Endothelial cell (in vitro differentiated cells): ENCODE results near the gene VSTM1. TPM values are rescaled to one million over a fixed set of nuclear protein-coding genes. Genes with fewer than 3 reads are reported as not detected.
"Not testable (repeated sequence)": the region's sequence is repeated elsewhere in the genome, so short reads cannot be mapped to it uniquely, and the experiment has no call there.

ENCODE experiments used
- DNase-seq: peaks from one replicate; pipeline ENCODE4 v3.0.0; 2021; ENCODE audit warnings: low spot score
- H3K27ac Mint-ChIP-seq: one replicate; pipeline ENCODE4 v1.8.0; 2021; ENCODE audit warnings: mixed read lengths, inconsistent platforms; ENCODE audit not compliant: unreplicated experiment
- H3K27me3 Mint-ChIP-seq: one replicate; pipeline ENCODE4 v1.8.0; 2021; ENCODE audit warnings: mild to moderate bottlenecking, moderate library complexity, mixed read lengths, inconsistent platforms; ENCODE audit not compliant: unreplicated experiment
- H3K36me3 Mint-ChIP-seq: one replicate; pipeline ENCODE4 v1.8.0; 2021; ENCODE audit warnings: mild to moderate bottlenecking, low read depth, mixed read lengths, inconsistent platforms; ENCODE audit not compliant: unreplicated experiment
- H3K4me1 Mint-ChIP-seq: one replicate; pipeline ENCODE4 v1.8.0; 2021; ENCODE audit warnings: mild to moderate bottlenecking, mixed read lengths, inconsistent platforms; ENCODE audit not compliant: unreplicated experiment
- H3K4me3 Mint-ChIP-seq: one replicate; pipeline ENCODE4 v1.8.0; 2021; ENCODE audit warnings: mild to moderate bottlenecking, mixed read lengths, inconsistent platforms; ENCODE audit not compliant: unreplicated experiment
- H3K9me3 Mint-ChIP-seq: one replicate; pipeline ENCODE4 v1.8.0; 2021; ENCODE audit warnings: mixed read lengths, inconsistent platforms; ENCODE audit not compliant: unreplicated experiment
- CTCF ChIP-seq: fragments of 200-600 bp; sonication (generic); IDR thresholded peaks from one replicate; pipeline ENCODE4 v1.5.0; 2021; ENCODE audit warnings: antibody characterized with exemption; ENCODE audit not compliant: unreplicated experiment
- total RNA-seq: library from RNA; stranded (reverse); fragmentation: NEBNext Ultra II Directional; extraction: Animal tissue kit (Norgen Biotek cat#: 25700); gene quantifications from one replicate; pipeline ENCODE4 v1.2.1, GENCODE V29; 2021; ENCODE audit not compliant: unreplicated experiment

VSTM1 gene
- total RNA-seq, 1 donor from 2014 or later: 2.2 TPM

- no peaks in the 10 kb centered on the region for H3K9me3 Mint-ChIP-seq
- no peak for DNase-seq
- H3K27ac Mint-ChIP-seq: no peak overlapping the region
- H3K36me3 Mint-ChIP-seq: no peaks in the 10 kb centered on the region
- no peak for TF ChIP-seq CTCF
- H3K27me3 Mint-ChIP-seq: peaks cover 4% of the 10 kb centered on the region
- no peak overlapping the region for H3K4me3 Mint-ChIP-seq
- H3K4me1 Mint-ChIP-seq: peaks cover 14% of the 10 kb centered on the region
These were observed 35.6 kb upstream of the VSTM1 start for GRCh38 chr19:54099190-54099902.

GRCh38 chr19:54096617-54097106, 33.0 kb upstream of the VSTM1 start:
- Mint-ChIP-seq H3K27ac (no peak overlapping the region), H3K4me1 (peaks cover 6% of the 10 kb centered on the region), H3K9me3 (no peaks in the 10 kb centered on the region), H3K4me3 (peak overlapping the region; percentile 56), H3K36me3 (no peaks in the 10 kb centered on the region), H3K27me3 (peaks cover 4% of the 10 kb centered on the region)
- TF ChIP-seq CTCF: no peak
- no peak for DNase-seq

DNA sequence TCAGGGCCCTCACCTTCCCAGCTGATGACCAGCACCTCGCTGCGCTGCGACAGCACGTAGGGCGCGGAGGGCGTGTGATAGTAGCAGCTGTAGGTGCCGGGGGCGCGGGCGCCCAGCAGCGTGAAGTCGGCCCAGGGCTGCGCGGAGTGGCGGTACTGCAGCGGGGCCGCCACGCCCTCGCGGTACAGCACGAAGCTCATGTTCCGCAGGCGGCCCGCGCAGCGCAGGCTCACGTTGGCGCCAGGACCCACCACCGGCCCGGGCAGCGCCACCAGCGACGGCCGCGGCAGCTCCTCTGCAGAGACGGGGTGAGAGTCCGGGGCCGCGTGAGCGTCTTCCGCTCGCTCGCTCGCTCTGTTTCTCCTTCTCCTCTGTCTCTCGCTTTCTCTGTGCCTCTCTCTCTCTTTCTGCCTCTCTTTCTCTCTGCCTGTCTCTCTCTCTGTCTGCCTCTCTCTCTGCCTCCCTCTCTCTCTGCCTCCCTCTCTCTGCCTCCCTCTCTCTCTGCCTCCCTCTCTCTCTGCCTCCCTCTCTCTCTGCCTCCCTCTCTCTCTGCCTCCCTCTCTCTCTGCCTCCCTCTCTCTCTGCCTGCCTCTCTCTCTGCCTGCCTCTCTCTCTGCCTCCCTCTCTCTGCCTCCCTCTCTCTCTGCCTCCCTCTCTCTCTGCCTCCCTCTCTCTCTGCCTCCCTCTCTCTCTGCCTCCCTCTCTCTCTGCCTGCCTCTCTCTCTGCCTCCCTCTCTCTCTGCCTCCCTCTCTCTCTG, 32.3 kb upstream of the VSTM1 start:
- H3K9me3 Mint-ChIP-seq: not testable (repeated sequence)

DNA sequence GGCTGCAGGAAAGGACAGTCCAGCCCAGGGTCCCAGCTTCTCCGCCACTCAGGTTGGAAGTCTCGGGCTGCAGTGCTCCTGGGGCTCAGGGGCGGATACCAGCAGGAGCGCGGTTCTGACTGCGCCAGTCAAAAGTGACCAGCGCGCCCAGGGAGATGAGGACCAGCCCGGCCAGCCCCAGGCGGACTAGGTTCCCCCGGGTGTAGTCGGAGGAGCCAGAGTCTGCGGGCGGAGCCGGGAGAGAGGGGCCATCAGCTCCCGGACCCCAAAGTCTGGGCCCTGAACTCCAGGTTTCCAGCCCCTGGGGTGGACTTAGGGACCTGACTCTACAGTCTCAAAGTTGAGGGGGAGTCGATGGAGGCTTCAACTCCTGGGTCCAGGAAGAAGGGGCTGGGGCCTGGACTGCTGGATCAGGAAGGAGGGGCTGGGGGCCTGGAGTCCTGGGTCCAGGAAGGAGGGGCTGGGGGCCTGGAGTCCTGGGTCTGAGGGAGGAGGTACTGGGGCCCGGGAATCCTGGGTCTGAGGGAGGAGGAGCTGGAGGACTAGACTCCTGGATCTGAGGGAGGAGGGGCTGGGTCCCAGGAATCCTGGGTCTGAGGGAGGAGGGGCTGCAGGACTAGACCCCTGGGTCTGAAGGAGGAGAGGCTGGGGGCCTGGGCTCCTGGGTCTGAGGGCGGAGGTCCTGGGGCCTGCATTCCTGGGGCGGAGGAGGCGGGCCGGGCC, 31.6 kb upstream of the VSTM1 start:
- peaks cover 4% of the 10 kb centered on the region for H3K27me3 Mint-ChIP-seq
- no peak for DNase-seq
- no peaks in the 10 kb centered on the region for H3K36me3 Mint-ChIP-seq
- peaks cover 6% of the 10 kb centered on the region for H3K4me1 Mint-ChIP-seq
- H3K27ac Mint-ChIP-seq: no peak overlapping the region
- H3K9me3 Mint-ChIP-seq: no peaks in the 10 kb centered on the region
- H3K4me3 Mint-ChIP-seq: no peak overlapping the region
- no peak for TF ChIP-seq CTCF

More for the DNA sequence above, 32.3 kb upstream of the VSTM1 start:
- H3K27me3 Mint-ChIP-seq, H3K27ac Mint-ChIP-seq, H3K4me1 Mint-ChIP-seq, H3K36me3 Mint-ChIP-seq: not testable (repeated sequence)
- DNase-seq: peak; percentile 61
- H3K4me3 Mint-ChIP-seq: peak overlapping the region; percentile 76

GRCh38 chr19:54094426-54095000, 30.8 kb upstream of the VSTM1 start:
- H3K4me1 Mint-ChIP-seq: peaks cover 6% of the 10 kb centered on the region
- H3K27me3 Mint-ChIP-seq: peaks cover 3% of the 10 kb centered on the region
- no peak overlapping the region for H3K27ac Mint-ChIP-seq
- no peak for TF ChIP-seq CTCF
- no peak overlapping the region for H3K4me3 Mint-ChIP-seq
- no peak for DNase-seq
- H3K36me3 Mint-ChIP-seq: no peaks in the 10 kb centered on the region
- H3K9me3 Mint-ChIP-seq: no peaks in the 10 kb centered on the region
